Prostate gland (tissue), 2 donors: ENCODE measurements around the gene TMEM117. TPM values are rescaled to one million over a fixed set of nuclear protein-coding genes. Genes with fewer than 3 reads are reported as not detected.

Experiments
- DNase-seq: peaks from one replicate; pipeline ENCODE4 v3.0.0-alpha.2; 2019; ENCODE audit warnings: low spot score
- H3K27ac ChIP-seq, 2 donors: fragments of 200-600 bp; sonication (generic); 2 replicates each; pipeline ENCODE4 v1.5.1; 2017 to 2019
- H3K27me3 ChIP-seq: fragments of 200-600 bp; sonication (generic); replicated peaks from 2 replicates; pipeline ENCODE4 v1.5.1; 2019; ENCODE audit not compliant: insufficient read depth
- H3K36me3 ChIP-seq, 2 donors: fragments of 200-600 bp; sonication (generic); 1 replicate in 1 of 2; 2 replicates in 1 of 2; pipeline versions ENCODE4 v1.5.1 to v1.8.1; 2017 to 2019
- H3K4me1 ChIP-seq: fragments of 200-600 bp; sonication (generic); replicated peaks from 2 replicates; pipeline ENCODE4 v1.5.1; 2019
- H3K4me3 ChIP-seq, 2 donors: fragments of 200-600 bp; sonication (generic); 2 replicates each; pipeline ENCODE4 v1.5.1; 2017 to 2019
- H3K9me3 ChIP-seq: fragments of 200-600 bp; sonication (generic); 2 replicates; pipeline ENCODE4 v1.5.1; 2017
- CTCF ChIP-seq, 4 experiments: fragments of 200-600 bp in 2 of 4; fragments of 450-650 bp in 2 of 4; sonication (generic) in 2 of 4; IDR thresholded peaks; 1 replicate in 3 of 4; 2 replicates in 1 of 4; pipeline ENCODE4 v1.5.1; 2016 to 2019; ENCODE audit warnings: antibody characterized with exemption in 4 of 4, mild to moderate bottlenecking in 2 of 4, moderate library complexity in 2 of 4
- POLR2A ChIP-seq: fragments of 450-650 bp; IDR thresholded peaks from one replicate; pipeline ENCODE4 v1.6.1; 2016; ENCODE audit warnings: antibody characterized with exemption, mild to moderate bottlenecking
- POLR2AphosphoS5 ChIP-seq: sonication (generic); formaldehyde crosslinking; IDR thresholded peaks from one replicate; pipeline ENCODE4 v1.6.1; 2017; ENCODE audit warnings: antibody characterized with exemption
- WGBS: methylation state at CpG from one replicate; pipeline ENCODE4 v1.1.5; 2018; 5-methylcytosine and 5-hydroxymethylcytosine counted together
- intact Hi-C: fragments of 100-400 bp; cut with DNase I; formaldehyde crosslinking; loops from one replicate; pipeline ENCODE4 v1.14.2; 2022
- total RNA-seq, 2 donors: library from RNA; depleted of rRNA; stranded (reverse); fragments of >200 nt; gene quantifications; one replicate each; pipeline ENCODE4 v1.1.0, GENCODE V29; 2016

TMEM117 gene
- total RNA-seq, 2 donors from 2014 or later: 15.5 to 26.5 TPM

GRCh38 chr12:44428825-44429224 lies 592.9 kb downstream of the TMEM117 start:
- H3K27me3 ChIP-seq: no peaks in the 10 kb centered on the region
- intact Hi-C loops: no loop called here
- TF ChIP-seq CTCF (IDR thresholded peaks at IDR 0.05) (no peak), POLR2AphosphoS5 (no peak), POLR2A (no peak)
- no peaks in the 10 kb centered on the region for H3K36me3 ChIP-seq
- H3K4me3 ChIP-seq: no peak overlapping the region
- H3K9me3 ChIP-seq: no peaks in the 10 kb centered on the region
- no peak for DNase-seq
- no peaks in the 10 kb centered on the region for H3K4me1 ChIP-seq
- H3K27ac ChIP-seq: no peak overlapping the region
- WGBS: 54% methylated on average over 2 of the region's 2 CpGs

GRCh38 chr12:44431647-44432343 lies 595.9 kb downstream of the TMEM117 start:
- Histone ChIP-seq H3K4me3 (no peak overlapping the region), H3K9me3 (no peaks in the 10 kb centered on the region), H3K27ac (no peak overlapping the region), H3K36me3 (no peaks in the 10 kb centered on the region), H3K27me3 (no peaks in the 10 kb centered on the region), H3K4me1 (no peaks in the 10 kb centered on the region)
- intact Hi-C loops: no loop called here
- no peak for TF ChIP-seq POLR2AphosphoS5
- TF ChIP-seq CTCF (IDR thresholded peaks at IDR 0.05): no peak
- no peak for TF ChIP-seq POLR2A
- DNase-seq: no peak
- 74% methylated on average over 10 of the region's 10 CpGs for WGBS

DNA sequence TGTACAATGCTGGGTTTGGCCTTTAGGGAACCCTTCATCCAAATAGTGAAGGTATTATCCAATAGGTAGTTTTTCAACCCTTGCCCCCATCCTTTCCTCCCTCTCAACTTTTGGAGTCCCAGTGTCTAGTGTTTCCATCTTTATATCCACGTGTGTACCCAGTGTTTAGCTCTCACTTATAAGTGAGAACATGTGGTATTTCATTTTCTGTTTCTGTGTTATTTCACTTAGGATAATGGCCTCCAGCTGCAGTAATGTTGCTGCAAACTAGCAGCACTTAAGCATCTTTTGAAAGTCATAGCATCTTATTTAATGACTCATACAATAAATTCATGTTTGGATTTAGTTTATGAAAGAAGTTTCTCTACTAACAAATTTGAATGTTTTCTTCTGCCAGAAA lies 597.8 kb downstream of the TMEM117 start:
- Histone ChIP-seq H3K4me3 (no peak overlapping the region), H3K9me3 (no peaks in the 10 kb centered on the region), H3K27me3 (no peaks in the 10 kb centered on the region), H3K4me1 (no peaks in the 10 kb centered on the region), H3K27ac (no peak overlapping the region), H3K36me3 (no peaks in the 10 kb centered on the region)
- no peak for TF ChIP-seq CTCF (IDR thresholded peaks at IDR 0.05)
- TF ChIP-seq POLR2A: no peak
- TF ChIP-seq POLR2AphosphoS5: no peak
- DNase-seq: no peak
- WGBS: 64% methylated on average over 1 of the region's 1 CpG
- intact Hi-C loops: no loop called here

DNA sequence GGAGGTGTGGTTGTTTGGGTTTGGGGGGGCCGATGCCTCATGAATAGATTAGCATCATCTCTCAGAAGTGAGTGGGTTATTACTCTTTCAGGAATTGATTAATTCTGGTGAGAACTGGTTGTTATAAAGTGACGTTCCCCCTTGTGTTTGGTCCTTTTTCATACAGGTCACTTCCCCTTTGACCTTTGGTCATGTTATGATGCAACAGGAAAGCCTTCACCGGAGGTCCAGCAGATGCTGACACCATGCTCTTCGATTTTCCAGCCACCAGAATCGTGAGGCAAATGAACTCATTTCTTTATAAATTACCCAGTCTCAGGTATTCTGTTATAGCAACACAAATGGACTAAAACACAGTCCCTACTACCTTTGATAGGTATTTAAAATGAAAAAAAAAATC lies 600.9 kb downstream of the TMEM117 start:
- H3K36me3 ChIP-seq: no peaks in the 10 kb centered on the region
- WGBS: 65% methylated on average over 5 of the region's 5 CpGs
- H3K27me3 ChIP-seq: no peaks in the 10 kb centered on the region
- no peak for TF ChIP-seq CTCF (IDR thresholded peaks at IDR 0.05)
- no peak for TF ChIP-seq POLR2A
- TF ChIP-seq POLR2AphosphoS5: no peak
- no peak overlapping the region for H3K4me3 ChIP-seq
- no peaks in the 10 kb centered on the region for H3K4me1 ChIP-seq
- intact Hi-C loops: no loop called here
- no peak overlapping the region for H3K27ac ChIP-seq
- DNase-seq: no peak
- H3K9me3 ChIP-seq: no peaks in the 10 kb centered on the region

Other genes with a start within 250 kb of the TMEM117 start
- 10 to 100 TPM in 1 of 2 donors, 1 to 10 TPM in 1; 9.7 to 12.7 TPM for gene PUS7L, start 77.3 kb upstream of the TMEM117 start, total RNA-seq
- gene IRAK4, start 77.1 kb upstream of the TMEM117 start, total RNA-seq: 10 to 100 TPM; 11.5 to 25.3 TPM
- 100 to 1,000 TPM in 1 of 2 donors, 10 to 100 TPM in 1; 64.5 to 114 TPM for gene TWF1, start 29.8 kb upstream of the TMEM117 start, total RNA-seq